ENCODE results near the gene TRAPPC10. TPM values are rescaled to one million over a fixed set of nuclear protein-coding genes. Genes with fewer than 3 reads are reported as not detected.

Gene TRAPPC10
- total RNA-seq, 2 donors from 2014 or later: 46.6 to 50.2 TPM

- no peak overlapping the region for H3K27ac ChIP-seq
Observed at GRCh38 chr21:43986544-43987451, 25.3 kb upstream of the TRAPPC10 start.

DNA sequence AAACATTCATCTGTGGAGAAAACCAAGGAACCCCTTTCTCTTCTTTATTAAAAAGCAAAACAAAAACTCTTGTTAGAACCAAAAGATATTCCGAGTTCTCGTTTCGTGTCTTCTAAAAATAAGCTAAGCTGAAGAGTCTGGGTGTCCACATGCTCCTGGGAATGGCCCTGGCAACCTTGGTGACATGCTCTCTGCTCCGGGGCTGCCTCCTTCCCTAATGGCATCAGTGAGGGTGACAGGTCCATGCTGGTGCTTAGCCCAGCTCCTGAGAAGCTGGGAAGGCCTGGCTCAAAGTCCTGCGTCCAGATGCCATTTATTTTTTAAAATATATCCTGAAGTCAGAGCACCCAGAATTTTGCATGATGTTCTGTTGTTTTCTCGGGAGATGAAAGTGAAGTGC is 24.6 kb upstream of the TRAPPC10 start:
- H3K27ac ChIP-seq: no peak overlapping the region
- TF ChIP-seq, protein P1, sequence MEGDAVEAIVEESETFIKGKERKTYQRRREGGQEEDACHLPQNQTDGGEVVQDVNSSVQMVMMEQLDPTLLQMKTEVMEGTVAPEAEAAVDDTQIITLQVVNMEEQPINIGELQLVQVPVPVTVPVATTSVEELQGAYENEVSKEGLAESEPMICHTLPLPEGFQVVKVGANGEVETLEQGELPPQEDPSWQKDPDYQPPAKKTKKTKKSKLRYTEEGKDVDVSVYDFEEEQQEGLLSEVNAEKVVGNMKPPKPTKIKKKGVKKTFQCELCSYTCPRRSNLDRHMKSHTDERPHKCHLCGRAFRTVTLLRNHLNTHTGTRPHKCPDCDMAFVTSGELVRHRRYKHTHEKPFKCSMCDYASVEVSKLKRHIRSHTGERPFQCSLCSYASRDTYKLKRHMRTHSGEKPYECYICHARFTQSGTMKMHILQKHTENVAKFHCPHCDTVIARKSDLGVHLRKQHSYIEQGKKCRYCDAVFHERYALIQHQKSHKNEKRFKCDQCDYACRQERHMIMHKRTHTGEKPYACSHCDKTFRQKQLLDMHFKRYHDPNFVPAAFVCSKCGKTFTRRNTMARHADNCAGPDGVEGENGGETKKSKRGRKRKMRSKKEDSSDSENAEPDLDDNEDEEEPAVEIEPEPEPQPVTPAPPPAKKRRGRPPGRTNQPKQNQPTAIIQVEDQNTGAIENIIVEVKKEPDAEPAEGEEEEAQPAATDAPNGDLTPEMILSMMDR (IDR thresholded peaks at IDR 0.05): no peak
- H3K27me3 ChIP-seq: no peaks in the 10 kb centered on the region
- intact Hi-C loops (cut with DNase I): no loop called here
- no peaks in the 10 kb centered on the region for H3K9me3 ChIP-seq
- no peaks in the 10 kb centered on the region for H3K36me3 ChIP-seq
- no peak overlapping the region for H3K4me3 ChIP-seq
- DNase-seq: no peak
- no peaks in the 10 kb centered on the region for H3K4me1 ChIP-seq
- no peak overlapping the region for H3K9ac ChIP-seq (ENCODE audit: low read depth in 2 of 2, low read length in 2 of 2)

More at GRCh38 chr21:43986544-43987451, 25.3 kb upstream of the TRAPPC10 start:
- intact Hi-C loops (cut with DNase I): no loop called here
- Histone ChIP-seq H3K36me3 (peaks cover 4% of the 10 kb centered on the region), H3K9ac (ENCODE audit: low read depth in 2 of 2, low read length in 2 of 2) (no peak overlapping the region), H3K4me3 (no peak overlapping the region), H3K9me3 (no peaks in the 10 kb centered on the region), H3K27me3 (no peaks in the 10 kb centered on the region), H3K4me1 (no peaks in the 10 kb centered on the region)
- no peak for DNase-seq
- TF ChIP-seq, protein P1 (IDR thresholded peaks at IDR 0.05): no peak

DNA sequence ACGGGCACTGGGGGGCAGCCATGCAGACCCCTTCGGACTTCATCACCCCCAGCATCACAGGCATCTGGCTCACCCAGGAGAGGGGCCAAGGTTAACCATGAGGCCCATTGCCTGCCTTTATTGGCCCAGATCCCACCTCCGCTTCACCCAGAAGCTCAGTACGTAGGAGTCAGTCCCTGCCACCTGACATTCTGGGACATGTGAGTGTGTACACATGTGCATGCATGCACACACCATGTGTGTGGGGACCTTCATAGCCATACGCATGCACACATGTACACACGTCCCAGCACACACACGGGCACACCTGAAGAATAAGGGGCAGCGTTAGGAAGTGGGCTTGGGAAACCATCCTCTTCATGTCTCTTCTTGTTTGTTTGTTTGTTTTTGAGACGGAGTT is 24.1 kb upstream of the TRAPPC10 start:
- intact Hi-C loops (cut with DNase I): no loop called here

GRCh38 chr21:43988506-43989230 is 23.4 kb upstream of the TRAPPC10 start:
- H3K9ac ChIP-seq (ENCODE audit: low read depth in 2 of 2, low read length in 2 of 2): no peak overlapping the region
- no peaks in the 10 kb centered on the region for H3K4me1 ChIP-seq
- no peaks in the 10 kb centered on the region for H3K27me3 ChIP-seq
- TF ChIP-seq, protein P1 (IDR thresholded peaks at IDR 0.05): no peak
- no peaks in the 10 kb centered on the region for H3K9me3 ChIP-seq
- H3K36me3 ChIP-seq: no peaks in the 10 kb centered on the region
- no peak overlapping the region for H3K27ac ChIP-seq
- intact Hi-C loops (cut with DNase I): no loop called here
- no peak overlapping the region for H3K4me3 ChIP-seq
- DNase-seq: no peak

More for the DNA sequence above, 24.1 kb upstream of the TRAPPC10 start:
- Histone ChIP-seq H3K27ac (no peak overlapping the region), H3K36me3 (no peaks in the 10 kb centered on the region), H3K9me3 (no peaks in the 10 kb centered on the region), H3K9ac (ENCODE audit: low read depth in 2 of 2, low read length in 2 of 2) (no peak overlapping the region), H3K4me3 (no peak overlapping the region), H3K27me3 (no peaks in the 10 kb centered on the region), H3K4me1 (no peaks in the 10 kb centered on the region)
- DNase-seq: no peak
- TF ChIP-seq, protein P1 (IDR thresholded peaks at IDR 0.05): no peak

- H3K36me3 ChIP-seq: no peaks in the 10 kb centered on the region
- no peak overlapping the region for H3K27ac ChIP-seq
- TF ChIP-seq, protein P1 (IDR thresholded peaks at IDR 0.05): no peak
- no peak overlapping the region for H3K4me3 ChIP-seq
- H3K4me1 ChIP-seq: no peaks in the 10 kb centered on the region
- H3K27me3 ChIP-seq: no peaks in the 10 kb centered on the region
- no peak for DNase-seq
- H3K9ac ChIP-seq (ENCODE audit: low read depth in 2 of 2, low read length in 2 of 2): no peak overlapping the region
- intact Hi-C loops (cut with DNase I): no loop called here
- H3K9me3 ChIP-seq: no peaks in the 10 kb centered on the region
Observed at GRCh38 chr21:43989401-43989800, 22.7 kb upstream of the TRAPPC10 start.
